Smooth muscle cell of the umbilical artery (primary cell): ENCODE data around the gene COG5. TPM values are rescaled to one million over a fixed set of nuclear protein-coding genes. Genes with fewer than 3 reads are reported as not detected.

Source experiments
- total RNA-seq: library from RNA; depleted of rRNA; stranded (reverse); fragments of >200 nt; gene quantifications from 2 replicates; pipeline ENCODE4 v1.2.3, GENCODE V29; 2014

COG5 gene
- 45.4 and 83.5 TPM in 2 replicates for total RNA-seq

DNA sequence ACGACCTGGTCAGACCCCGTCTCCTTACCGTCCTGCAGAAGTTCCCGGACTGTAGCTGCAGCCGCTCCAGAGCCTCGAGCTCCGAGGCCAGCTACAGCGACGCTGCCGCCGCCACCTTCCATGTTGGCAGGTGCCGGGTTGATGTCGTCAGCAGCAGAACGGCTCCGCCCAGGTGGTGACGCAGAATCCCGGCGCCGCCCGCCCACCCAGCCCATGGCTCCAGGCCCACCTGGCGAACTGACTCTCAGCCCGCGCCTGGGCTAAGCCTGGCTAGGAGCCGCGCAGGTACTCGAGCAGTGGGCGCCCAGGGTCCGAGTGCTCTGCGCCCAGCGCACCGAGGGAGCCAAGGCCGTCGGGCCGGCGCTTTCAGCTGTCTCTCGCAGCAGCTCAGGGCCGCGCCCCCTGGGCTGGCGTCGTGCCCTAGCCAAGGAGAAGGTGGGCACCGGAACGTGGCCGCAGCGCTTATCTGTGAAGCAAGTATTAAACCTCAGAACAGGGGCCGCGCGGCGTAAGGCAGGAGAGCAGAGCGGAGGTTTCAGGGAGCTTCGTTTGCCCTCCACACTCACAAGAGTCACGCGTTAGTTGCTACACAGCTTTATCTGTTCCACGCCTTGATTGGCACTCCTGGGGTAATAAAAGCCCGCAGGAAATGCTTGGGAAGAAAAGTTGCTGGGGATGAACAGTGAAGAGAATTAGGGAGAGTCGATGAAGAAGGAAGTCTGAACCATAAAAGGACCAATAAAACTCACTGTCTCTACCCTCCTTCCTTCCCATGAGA is at the start of gene COG5, which contains the start of gene DUS4L:
Gene COG5 (minus strand): TSS at position 146 of the 778 bp plus-strand sequence. CDS start 24 bp downstream, at position 122.
Gene DUS4L (plus strand): TSS at position 197 of the 778 bp plus-strand sequence. CDS start 3,100 bp downstream, outside the sequence.

DNA sequence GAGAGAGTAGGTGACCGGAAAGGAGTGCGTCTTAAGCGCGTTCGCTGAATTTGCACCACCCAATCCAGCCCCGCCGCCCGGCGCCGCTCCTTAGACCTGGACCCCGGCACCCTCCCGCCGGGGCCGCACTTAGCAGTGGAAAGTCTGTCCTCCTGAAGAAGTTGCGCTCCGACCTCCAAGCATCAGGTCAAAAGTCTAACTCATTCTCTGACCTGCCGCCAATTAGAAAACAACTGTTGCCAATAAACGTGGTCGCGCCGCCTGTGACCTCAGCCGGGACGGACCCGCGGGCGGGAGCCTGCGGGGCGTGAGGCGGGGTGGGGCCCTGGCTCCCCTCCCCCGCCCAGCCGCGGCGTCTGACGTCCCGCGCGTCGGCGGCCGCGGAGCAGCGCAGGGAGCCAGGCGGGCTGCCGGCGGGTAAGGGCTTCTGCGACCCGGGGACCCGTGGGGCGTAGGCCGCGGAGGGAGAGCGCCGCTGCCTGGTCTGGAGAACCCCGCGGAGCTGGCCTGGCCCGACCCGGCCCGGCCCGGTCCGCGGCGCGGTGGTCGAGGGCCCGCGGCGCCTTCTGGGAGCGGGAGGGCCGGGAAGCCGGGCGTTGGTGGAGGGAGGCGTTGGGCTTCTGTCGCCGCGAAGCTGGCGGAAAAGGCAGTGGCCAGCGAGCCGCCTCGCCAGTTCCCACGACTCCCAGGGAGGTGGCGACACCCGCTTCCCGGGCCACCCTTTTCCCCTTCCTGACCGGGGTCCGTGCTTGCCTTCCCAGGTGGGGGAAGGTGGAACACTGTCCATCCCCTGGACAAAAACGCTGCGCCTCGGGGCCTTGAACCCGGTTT is 16.4 kb upstream of the COG5 start, which contains the start of gene BCAP29:
Gene BCAP29 (plus strand): TSS at position 362 of the 831 bp plus-strand sequence. CDS start 527 bp downstream, outside the sequence.

DNA sequence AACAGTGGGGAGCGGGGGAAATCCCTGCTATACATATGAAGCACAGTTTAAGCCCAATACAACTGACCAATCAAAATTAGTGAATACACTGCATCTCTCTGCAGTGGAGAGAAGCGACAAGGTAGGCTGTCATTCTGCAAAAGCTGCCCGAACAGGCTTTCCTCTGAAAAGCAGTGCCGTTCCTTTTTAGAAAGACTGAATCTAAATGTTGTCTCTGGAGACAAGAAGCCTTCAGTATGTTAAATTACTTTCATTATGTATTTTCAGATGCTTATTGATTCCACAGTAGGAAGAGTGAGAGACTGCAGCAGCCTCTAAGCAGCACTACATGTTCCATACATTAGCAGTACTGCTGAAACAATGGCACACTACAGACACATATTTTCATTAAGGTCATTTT is 93.8 kb downstream of the COG5 start, which contains the start of gene GPR22:
Gene GPR22 (plus strand): TSS at position 129 of the 400 bp plus-strand sequence. CDS start 4,004 bp downstream, outside the sequence.

DNA sequence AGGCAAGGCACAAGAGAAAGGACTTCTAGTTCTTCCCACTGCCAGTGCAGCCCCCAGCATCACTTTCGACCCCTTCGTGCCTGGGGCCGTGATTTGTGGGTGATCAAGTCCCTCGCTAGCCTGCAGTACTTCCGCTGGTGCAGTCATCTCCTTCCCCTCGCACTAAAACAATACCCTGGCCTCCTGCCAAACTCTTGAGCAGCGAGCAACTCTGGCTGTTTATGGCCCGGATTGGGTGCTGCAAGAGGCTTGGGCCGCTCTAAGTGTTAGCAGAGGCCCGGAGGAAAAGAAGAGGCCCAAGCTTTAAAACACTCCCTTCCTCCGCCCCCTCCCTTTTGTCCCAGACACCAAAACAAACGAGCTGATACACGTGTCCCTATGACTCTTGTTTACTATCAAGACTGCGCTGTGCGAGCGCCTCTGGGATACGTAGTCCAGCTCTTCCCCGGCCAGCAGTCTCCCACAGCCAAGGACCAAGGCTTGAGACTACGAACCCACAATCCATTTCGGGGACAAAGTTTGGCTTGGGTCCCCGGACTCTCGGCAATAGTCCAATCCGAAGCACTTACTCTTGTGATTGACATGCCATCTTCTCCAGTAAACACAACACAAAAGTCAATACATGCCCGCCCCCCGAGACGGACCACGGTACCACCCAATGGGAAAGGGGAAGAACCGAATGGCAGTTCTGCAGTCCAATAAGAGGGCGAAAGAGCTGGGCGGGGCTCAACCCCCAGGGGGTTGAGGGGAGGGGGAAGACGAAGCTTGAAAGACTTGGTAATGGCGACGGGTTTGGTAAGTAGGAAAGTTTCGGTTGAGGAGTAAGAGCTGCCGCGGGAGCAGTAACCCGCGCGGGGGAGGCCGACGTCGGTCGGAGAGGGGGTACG is 395.2 kb downstream of the COG5 start, which contains the start of gene HBP1:
Gene HBP1 (plus strand): TSS at position 771 of the 887 bp plus-strand sequence. CDS start 10,891 bp downstream, outside the sequence.

Other genes with a start within 250 kb of the COG5 start
- not detected in 2 replicates for gene GPR22, start 93.9 kb downstream of the COG5 start, total RNA-seq
- gene DUS4L, start 51 bp upstream of the COG5 start, total RNA-seq: 5.9 and 9.8 TPM in 2 replicates
- gene BCAP29, start 16.3 kb upstream of the COG5 start, total RNA-seq: 43.4 and 61.9 TPM in 2 replicates
- gene SLC26A4, start 96.9 kb upstream of the COG5 start, total RNA-seq: 0.30 and 0.46 TPM in 2 replicates
- gene CBLL1, start 180.2 kb upstream of the COG5 start, total RNA-seq: 17.6 and 18.4 TPM in 2 replicates
- gene SLC26A3, start 239.3 kb upstream of the COG5 start, total RNA-seq: not detected in 2 replicates